Activated CD8-positive, alpha-beta memory T cell treated with anti-CD3 and anti-CD28 coated beads, Interleukin-2, amount 10 ng/mL, durations not matched to agents 7 days and 5 days (primary cell): Measurements from ENCODE around the gene ELFN1. TPM values are rescaled to one million over a fixed set of nuclear protein-coding genes. Genes with fewer than 3 reads are reported as not detected.

Source experiments
- ATAC-seq: fragments of 150-1000 bp; cut with Tn5 transposase; one replicate; pipeline ENCODE4 v1.10.0; 2021; ENCODE audit warnings: moderate library complexity
- CTCF ChIA-PET: fragments of 350-600 bp; sonication (Branson Sonifier 250); formaldehyde crosslinking; loops from one replicate; lab custom pipeline; 2021; ENCODE audit warnings: antibody characterized with exemption; lab: Charles Lee
- DNase-seq: peaks from one replicate; pipeline ENCODE4 v3.0.0-alpha.2; 2020
- H3K27ac Mint-ChIP-seq: one replicate; pipeline ENCODE4 v1.8.0; 2021; ENCODE audit warnings: mild to moderate bottlenecking, mixed read lengths
- H3K27me3 Mint-ChIP-seq: one replicate; pipeline ENCODE4 v1.8.0; 2021; ENCODE audit warnings: mixed read lengths
- H3K36me3 Mint-ChIP-seq: one replicate; pipeline ENCODE4 v1.8.0; 2021; ENCODE audit warnings: mild to moderate bottlenecking, mixed read lengths
- H3K4me1 Mint-ChIP-seq: one replicate; pipeline ENCODE4 v1.8.0; 2021; ENCODE audit warnings: mixed read lengths
- H3K4me3 Mint-ChIP-seq: one replicate; pipeline ENCODE4 v1.8.0; 2021; ENCODE audit warnings: mild to moderate bottlenecking, moderate library complexity, mixed read lengths
- H3K9me3 Mint-ChIP-seq: one replicate; pipeline ENCODE4 v1.8.0; 2022; ENCODE audit warnings: low read depth, mixed read lengths
- total RNA-seq, 2 experiments: library from RNA; stranded (reverse); gene quantifications; one replicate each; pipeline ENCODE4 v1.2.3, GENCODE V29; 2021

The ELFN1 gene
- total RNA-seq, 2 experiments from 2014 or later = not detected

DNA sequence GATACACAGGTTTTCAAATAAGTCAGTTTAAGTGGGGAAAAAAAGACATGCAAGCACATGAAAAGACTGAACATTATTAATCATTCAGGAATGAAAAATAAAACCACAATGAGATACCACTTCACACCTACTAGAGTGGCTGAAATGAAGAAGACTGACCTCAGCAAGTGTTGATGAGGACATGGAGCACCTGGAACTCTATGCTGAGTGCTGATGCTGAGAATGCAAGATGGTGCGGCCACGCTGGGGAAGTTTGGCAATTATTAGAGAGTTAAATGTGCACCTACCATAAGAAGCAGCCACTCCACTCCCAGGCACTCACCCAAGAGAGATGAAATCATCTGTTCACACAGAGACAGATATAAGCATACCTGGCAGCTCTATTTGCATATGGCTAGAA, 32.9 kb upstream of the ELFN1 start:
- H3K9me3 Mint-ChIP-seq = peaks cover 3% of the 10 kb centered on the region
- H3K4me1 Mint-ChIP-seq = no peaks in the 10 kb centered on the region
- ATAC-seq (no peak), DNase-seq (no peak)
- H3K27ac Mint-ChIP-seq = no peak overlapping the region
- CTCF ChIA-PET = no interaction called here
- no peaks in the 10 kb centered on the region for H3K36me3 Mint-ChIP-seq
- H3K4me3 Mint-ChIP-seq = no peak overlapping the region
- H3K27me3 Mint-ChIP-seq = no peaks in the 10 kb centered on the region

DNA sequence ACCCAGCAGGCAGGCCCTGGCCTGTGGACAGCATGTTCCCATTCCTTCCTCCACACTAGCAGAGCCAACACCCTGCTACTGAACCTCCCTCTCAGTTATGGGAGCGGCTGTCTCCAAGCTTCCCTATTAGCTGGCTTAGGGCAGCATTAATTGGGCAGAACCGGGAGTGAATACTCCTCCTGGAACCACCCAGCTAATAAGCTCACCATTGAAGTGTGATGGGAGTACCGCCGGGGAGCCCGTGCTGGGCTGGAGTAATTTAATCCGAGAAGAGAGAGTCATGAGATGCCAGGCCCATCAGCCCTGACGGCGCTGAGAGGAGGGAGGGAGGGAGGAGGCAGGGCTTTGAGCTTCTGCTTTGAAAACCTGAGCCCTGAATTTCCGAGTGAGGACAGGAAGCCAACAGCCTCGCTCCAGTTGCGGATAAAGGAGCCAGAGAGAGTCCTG, 31.8 kb upstream of the ELFN1 start:
- ATAC-seq = no peak
- H3K4me3 Mint-ChIP-seq = no peak overlapping the region
- H3K9me3 Mint-ChIP-seq = peaks cover 3% of the 10 kb centered on the region
- DNase-seq = no peak
- H3K27ac Mint-ChIP-seq = no peak overlapping the region
- CTCF ChIA-PET = no interaction called here
- H3K27me3 Mint-ChIP-seq = peaks cover 2% of the 10 kb centered on the region
- no peaks in the 10 kb centered on the region for H3K36me3 Mint-ChIP-seq
- H3K4me1 Mint-ChIP-seq = no peaks in the 10 kb centered on the region

DNA sequence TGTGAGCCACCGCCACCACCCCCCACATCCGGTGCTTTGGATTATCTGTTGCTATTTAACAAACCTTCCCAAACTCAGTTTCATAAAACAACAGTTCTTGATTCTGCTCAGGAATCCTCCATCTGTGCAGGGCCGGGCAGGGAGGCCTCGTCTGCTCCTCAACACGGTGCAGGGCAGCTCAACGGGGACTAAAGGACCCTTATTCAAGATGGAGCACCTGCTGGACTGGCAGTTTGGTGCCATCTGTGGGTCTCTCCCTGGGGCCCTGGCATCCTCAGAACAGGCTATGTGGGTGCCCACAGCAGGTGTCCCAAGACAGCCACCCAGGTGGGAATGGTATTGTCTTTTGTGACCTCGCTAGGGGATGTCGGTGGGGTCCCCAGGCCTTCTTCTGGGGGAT, 31.0 kb upstream of the ELFN1 start:
- Mint-ChIP-seq H3K36me3 (no peaks in the 10 kb centered on the region), H3K4me3 (no peak overlapping the region), H3K27ac (no peak overlapping the region), H3K9me3 (peaks cover 3% of the 10 kb centered on the region), H3K27me3 (peaks cover 2% of the 10 kb centered on the region), H3K4me1 (no peaks in the 10 kb centered on the region)
- ATAC-seq (no peak), DNase-seq (no peak)
- CTCF ChIA-PET = no interaction called here

DNA sequence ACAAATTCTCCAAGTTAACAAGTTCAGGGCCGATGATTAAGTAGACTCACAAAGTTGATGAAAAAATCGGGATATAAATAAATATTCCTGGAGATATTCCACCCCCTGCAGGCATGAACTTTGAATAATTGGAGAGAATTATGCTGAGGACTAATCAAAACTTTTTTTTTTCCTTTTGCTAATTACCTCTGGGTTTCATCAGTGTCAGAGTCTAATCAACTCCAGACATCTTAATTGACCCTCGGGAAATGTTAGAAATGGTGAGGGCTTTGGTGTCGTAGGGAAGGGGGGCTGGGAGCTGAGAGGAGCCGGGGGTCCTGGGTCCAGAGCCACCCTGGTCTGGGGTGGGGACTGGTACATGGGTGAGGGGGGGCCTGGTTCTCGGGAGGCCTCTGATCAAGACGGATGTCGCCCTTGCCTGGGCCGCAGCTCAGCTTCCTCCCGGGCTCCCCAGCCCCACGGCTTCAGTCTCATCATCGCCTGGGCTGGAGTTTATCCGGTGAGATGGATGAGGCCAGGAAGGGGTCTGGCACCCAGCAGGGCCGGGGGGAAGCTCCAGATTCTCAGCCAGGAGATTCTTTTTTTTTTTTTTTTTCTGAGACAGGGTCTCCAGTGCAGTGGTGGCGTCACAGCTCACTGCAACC, 30.4 kb upstream of the ELFN1 start:
- no peaks in the 10 kb centered on the region for H3K36me3 Mint-ChIP-seq
- H3K4me3 Mint-ChIP-seq = no peak overlapping the region
- no peak overlapping the region for H3K27ac Mint-ChIP-seq
- H3K4me1 Mint-ChIP-seq = no peaks in the 10 kb centered on the region
- CTCF ChIA-PET = no interaction called here
- peaks cover 3% of the 10 kb centered on the region for H3K9me3 Mint-ChIP-seq
- H3K27me3 Mint-ChIP-seq = peaks cover 6% of the 10 kb centered on the region
- ATAC-seq (no peak), DNase-seq (no peak)

DNA sequence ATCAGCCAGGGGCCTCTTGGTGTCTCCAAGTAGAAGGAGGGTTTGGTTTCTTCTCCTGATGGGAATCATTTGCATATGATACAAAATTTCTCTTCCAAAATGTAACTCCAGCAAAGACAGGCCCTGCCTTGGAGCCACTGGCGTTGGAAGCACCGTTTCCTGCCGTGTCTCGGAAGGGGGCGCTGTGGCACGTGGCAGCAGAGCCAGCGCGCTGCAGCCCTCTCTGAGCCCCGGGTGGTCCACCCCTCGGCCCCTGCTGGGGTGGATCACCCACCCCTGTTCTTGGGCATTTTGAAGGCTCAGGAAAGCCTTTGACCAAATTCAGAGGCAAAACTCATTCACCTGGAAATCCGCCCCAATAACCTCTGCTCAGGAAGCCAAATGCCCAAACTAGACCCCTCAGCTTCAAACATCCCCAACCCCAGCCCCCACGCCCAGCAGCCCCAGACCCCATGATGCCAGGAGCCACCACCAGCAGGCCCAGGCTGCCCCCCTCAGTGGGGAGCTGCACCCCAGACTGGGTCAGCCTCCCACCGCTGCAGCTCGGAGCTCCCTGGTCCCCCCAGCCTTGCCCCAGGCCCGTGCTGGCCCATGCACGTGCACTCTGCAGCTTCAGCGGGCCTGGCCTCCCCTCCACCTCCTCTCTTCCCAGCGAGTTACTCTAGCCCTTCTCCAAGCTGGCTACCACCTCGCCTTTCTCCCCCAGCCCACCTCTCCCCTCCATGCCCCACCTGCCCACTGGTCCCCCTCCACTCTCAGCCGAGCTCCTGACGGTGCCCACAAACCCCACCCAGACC, 29.5 kb upstream of the ELFN1 start:
- peaks cover 6% of the 10 kb centered on the region for H3K27me3 Mint-ChIP-seq
- no peak overlapping the region for H3K4me3 Mint-ChIP-seq
- H3K36me3 Mint-ChIP-seq = no peaks in the 10 kb centered on the region
- H3K27ac Mint-ChIP-seq = no peak overlapping the region
- ATAC-seq = no peak
- no peak for DNase-seq
- H3K4me1 Mint-ChIP-seq = no peaks in the 10 kb centered on the region
- peaks cover 3% of the 10 kb centered on the region for H3K9me3 Mint-ChIP-seq
- CTCF ChIA-PET = interaction anchor here (0.6 kb wide), 1 partner anchor 559 kb away, joined by 3 read pairs; no protein-coding TSS in a partner anchor

DNA sequence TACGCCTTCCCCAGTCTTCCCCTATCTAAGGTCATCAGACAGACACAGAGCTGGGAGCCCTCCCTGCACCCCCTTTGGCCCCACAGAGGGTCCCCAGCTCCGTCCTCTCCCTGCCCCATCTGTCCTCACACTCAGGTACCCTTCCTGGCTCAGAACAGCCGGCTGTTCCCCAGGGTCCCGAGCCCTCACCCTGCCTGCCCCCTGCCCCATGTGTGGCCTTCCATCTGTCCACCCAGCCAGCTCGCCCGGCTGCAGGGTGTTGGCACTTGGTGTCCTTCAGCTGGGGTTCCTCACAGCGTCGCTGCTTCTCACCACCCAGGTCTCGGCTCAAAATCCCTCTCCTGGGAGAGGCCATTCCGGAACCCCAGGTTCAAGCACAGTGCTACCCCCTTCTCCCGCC, 28.9 kb upstream of the ELFN1 start:
- Mint-ChIP-seq H3K4me3 (no peak overlapping the region), H3K36me3 (no peaks in the 10 kb centered on the region), H3K27me3 (peaks cover 6% of the 10 kb centered on the region), H3K4me1 (no peaks in the 10 kb centered on the region), H3K27ac (no peak overlapping the region), H3K9me3 (peaks cover 3% of the 10 kb centered on the region)
- CTCF ChIA-PET = interaction anchor here (0.6 kb wide), 1 partner anchor 558 kb away, joined by 3 read pairs; no protein-coding TSS in a partner anchor
- DNase-seq (no peak), ATAC-seq (no peak)

DNA sequence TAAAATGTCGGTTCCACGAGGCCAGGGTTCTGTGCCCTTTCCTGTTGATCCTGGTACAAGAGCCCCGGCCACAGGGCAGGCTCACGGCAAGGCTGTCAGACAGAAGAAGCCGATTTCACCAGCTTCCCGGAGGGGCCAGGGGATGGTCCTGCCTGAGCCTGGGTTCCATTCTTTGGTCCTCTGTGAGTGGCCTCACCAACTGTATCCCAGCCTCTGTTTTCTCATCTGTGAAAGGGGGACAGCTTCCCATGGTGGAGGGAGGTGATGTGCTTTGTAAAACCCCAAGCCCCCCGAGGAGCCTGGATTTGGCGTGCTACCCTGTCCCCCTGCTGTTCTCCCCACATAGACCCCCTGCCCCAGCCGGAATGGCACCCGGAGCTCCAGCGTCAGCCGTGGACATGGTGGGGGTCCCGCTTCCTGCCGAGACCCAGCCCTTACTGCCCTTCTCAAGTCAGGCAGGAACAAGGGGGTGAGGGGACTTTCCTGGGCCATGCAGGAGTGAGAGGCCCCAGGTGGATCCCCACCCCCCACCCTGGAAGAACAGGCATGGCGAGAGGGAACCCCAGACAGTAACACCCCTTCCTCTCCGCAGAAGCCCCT, 28.3 kb upstream of the ELFN1 start:
- ATAC-seq (no peak), DNase-seq (no peak)
- no peaks in the 10 kb centered on the region for H3K4me1 Mint-ChIP-seq
- CTCF ChIA-PET = no interaction called here
- H3K4me3 Mint-ChIP-seq = no peak overlapping the region
- H3K27me3 Mint-ChIP-seq = peaks cover 6% of the 10 kb centered on the region
- H3K9me3 Mint-ChIP-seq = peaks cover 3% of the 10 kb centered on the region
- H3K36me3 Mint-ChIP-seq = no peaks in the 10 kb centered on the region
- no peak overlapping the region for H3K27ac Mint-ChIP-seq

DNA sequence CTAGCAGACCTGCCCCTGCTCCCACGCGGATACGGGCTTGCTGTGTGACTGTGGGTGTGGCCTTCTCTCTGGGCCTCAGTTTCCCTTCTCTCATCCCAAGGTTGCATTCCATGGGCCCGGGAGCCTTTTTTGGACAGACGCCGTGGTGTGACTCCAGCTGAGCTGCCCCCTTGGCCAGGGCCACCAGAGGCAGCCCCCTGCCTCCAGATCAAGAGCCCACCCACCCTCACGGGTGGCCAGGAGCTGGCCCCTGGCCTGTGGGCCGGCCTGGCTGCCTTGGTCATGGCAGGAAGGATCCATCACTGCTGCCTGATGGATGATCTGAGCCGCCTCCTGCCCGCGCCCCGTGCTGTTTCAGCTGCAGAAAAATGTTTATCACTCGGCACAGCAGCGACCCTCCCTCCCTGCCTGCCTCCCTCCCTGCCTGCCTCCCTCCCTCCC, 27.8 kb upstream of the ELFN1 start:
- H3K27ac Mint-ChIP-seq = no peak overlapping the region
- no peaks in the 10 kb centered on the region for H3K36me3 Mint-ChIP-seq
- CTCF ChIA-PET = no interaction called here
- H3K27me3 Mint-ChIP-seq = peaks cover 6% of the 10 kb centered on the region
- no peaks in the 10 kb centered on the region for H3K9me3 Mint-ChIP-seq
- ATAC-seq (no peak), DNase-seq (no peak)
- no peak overlapping the region for H3K4me3 Mint-ChIP-seq
- H3K4me1 Mint-ChIP-seq = no peaks in the 10 kb centered on the region

DNA sequence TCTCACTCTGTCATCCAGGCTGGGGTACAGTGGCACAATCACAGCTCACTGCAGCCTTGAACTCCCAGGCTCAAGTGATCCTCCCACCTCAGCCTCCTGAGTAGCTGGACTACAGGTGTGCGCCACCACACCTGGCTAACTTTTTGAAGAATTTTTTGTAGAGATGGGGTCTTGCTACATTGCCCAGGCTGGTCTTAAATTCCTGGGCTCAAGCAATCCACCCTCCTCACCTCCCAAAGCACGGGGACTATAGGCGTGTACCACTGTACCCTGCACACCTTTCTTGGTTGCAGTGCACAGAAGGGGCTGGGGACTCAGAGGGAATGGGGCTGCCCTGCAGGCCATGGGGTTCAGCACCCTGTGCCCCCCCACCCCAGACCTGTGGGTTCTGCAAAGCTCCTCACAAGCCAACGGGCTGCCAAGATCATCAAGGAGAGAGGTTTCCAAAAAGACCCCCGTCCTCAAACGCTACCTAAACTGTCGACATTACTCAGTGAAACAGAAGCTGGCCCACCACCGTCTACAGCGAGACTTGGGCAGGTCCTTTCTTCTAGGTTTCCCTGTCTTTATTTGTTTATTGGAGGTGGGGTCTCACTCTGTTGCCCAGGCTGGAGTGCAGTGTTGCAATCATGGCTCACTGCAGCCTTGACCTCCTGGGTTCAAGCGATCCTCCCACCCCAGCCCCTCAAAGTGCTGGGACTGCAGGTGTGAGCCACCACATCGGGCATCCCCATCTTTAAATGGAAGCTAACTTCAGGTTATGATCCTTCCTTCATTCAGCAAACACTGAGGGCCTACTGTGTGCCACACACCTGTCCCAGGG, 26.6 kb upstream of the ELFN1 start:
- Mint-ChIP-seq H3K9me3 (no peaks in the 10 kb centered on the region), H3K36me3 (no peaks in the 10 kb centered on the region), H3K27me3 (peaks cover 6% of the 10 kb centered on the region), H3K27ac (no peak overlapping the region), H3K4me1 (no peaks in the 10 kb centered on the region), H3K4me3 (no peak overlapping the region)
- ATAC-seq (no peak), DNase-seq (no peak)
- CTCF ChIA-PET = no interaction called here

DNA sequence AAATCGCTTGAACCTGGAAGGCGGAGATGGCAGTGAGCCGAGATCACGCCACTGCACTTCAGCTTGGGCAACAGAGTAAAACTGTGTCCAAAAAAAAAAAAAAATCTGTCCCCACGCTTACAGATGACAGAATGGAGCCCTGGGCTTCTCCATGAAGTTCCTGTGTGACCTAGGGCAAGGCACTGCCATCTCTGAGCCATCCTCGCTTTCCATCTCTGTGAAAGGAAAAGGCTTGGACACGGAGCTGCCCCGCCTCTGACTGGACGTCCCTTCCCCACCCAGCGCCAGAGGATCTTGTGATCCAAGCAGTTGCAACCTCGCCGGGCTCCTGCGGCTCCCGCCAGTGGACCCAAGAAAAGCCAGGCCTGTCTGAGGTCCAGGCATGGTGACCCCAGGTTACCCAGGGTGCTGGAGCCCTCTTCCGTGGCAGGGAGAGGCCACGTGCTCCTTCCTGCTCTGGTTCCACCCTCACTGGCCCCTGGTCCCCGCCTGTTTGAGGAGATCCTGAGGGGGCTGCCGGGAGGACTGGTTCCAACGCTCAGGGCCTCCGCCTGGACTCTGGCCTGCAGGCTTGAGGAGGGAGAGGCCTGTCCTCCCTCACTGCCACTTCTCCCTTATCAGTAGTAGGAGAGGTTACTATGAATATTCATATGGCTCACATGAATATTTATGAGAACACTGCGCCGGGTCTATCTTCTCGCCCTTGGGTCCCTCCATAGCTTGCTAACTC, 25.6 kb upstream of the ELFN1 start:
- CTCF ChIA-PET = no interaction called here
- no peaks in the 10 kb centered on the region for H3K36me3 Mint-ChIP-seq

DNA sequence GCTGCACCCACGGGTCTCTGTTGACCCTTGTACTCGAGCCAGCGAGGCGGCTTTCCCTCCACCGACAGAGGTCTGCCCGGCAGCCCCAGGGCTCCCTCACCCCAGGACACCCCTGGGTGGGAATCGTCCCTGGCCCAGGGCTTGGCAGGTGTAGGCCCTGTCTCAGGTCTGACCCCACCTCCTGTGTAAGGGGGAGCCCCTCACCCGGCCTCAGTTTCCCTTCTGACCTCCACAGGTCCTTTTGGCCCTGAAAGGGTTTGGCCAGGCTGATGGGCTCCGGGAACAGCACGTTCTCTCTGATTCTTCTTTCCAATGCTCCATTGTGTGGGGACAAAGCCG, 25.0 kb upstream of the ELFN1 start:
- CTCF ChIA-PET = no interaction called here
- ATAC-seq = no peak
- no peak overlapping the region for H3K4me3 Mint-ChIP-seq
- H3K9me3 Mint-ChIP-seq = no peaks in the 10 kb centered on the region
- no peak overlapping the region for H3K27ac Mint-ChIP-seq
- no peak for DNase-seq
- no peaks in the 10 kb centered on the region for H3K36me3 Mint-ChIP-seq
- H3K4me1 Mint-ChIP-seq = no peaks in the 10 kb centered on the region
- peaks cover 6% of the 10 kb centered on the region for H3K27me3 Mint-ChIP-seq

More for the DNA sequence above, 25.6 kb upstream of the ELFN1 start:
- ATAC-seq (no peak), DNase-seq (no peak)
- H3K4me3 Mint-ChIP-seq = no peak overlapping the region
- H3K4me1 Mint-ChIP-seq = no peaks in the 10 kb centered on the region
- no peaks in the 10 kb centered on the region for H3K9me3 Mint-ChIP-seq
- no peak overlapping the region for H3K27ac Mint-ChIP-seq
- peaks cover 6% of the 10 kb centered on the region for H3K27me3 Mint-ChIP-seq

DNA sequence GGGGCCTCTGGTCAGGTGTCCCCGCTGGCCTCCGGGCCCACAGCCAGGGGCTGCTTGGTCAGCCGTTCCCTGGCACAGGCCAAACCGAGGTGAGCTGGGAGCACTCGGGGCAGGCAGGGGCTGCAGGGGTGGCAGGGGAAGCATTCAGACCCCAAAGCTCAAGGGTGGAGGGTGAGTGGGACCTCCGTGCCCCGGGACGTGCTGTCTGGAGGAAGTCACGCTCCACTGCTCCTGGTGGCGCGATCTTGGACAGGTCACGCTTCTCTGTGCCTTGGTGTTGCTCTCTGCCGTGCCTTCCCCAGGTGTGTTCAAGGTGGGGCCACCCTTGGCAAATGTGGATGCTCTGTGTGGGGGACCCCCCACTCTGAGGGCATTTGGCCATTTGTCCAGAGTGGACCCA, 24.6 kb upstream of the ELFN1 start:
- CTCF ChIA-PET = no interaction called here
- Mint-ChIP-seq H3K4me3 (no peak overlapping the region), H3K9me3 (no peaks in the 10 kb centered on the region), H3K27ac (no peak overlapping the region), H3K36me3 (no peaks in the 10 kb centered on the region), H3K27me3 (peaks cover 6% of the 10 kb centered on the region), H3K4me1 (no peaks in the 10 kb centered on the region)
- ATAC-seq (no peak), DNase-seq (no peak)

DNA sequence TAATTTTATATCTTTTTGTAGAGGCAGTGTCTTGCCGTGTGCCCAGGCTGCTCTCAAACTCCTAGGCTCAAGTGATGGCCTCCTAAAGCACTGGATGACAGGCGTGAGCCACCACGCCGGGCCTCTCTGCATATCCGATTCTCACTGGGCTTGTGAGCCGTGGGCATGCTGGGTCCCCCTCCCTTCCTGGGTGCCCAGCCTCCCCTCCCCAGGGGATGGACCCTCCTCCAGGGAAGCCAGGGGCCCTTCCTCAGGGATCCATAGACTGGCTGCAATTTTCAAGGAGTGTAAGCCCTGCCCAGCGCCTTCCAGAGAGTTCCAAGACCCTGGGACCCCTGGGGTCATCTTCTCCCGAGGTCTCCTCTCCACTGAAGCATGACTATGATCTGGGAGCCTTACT, 23.7 kb upstream of the ELFN1 start:
- Mint-ChIP-seq H3K9me3 (no peaks in the 10 kb centered on the region), H3K27ac (no peak overlapping the region), H3K4me1 (no peaks in the 10 kb centered on the region), H3K36me3 (no peaks in the 10 kb centered on the region), H3K27me3 (peaks cover 6% of the 10 kb centered on the region), H3K4me3 (no peak overlapping the region)
- CTCF ChIA-PET = no interaction called here
- no peak for ATAC-seq
- DNase-seq = no peak
